WTC11 (cell line): ENCODE data around the gene NRXN3.

Experiments used
- CTCF ChIP-seq: fragments of 200-600 bp; IDR thresholded peaks from 2 replicates; pipeline ENCODE4 v1.8.0; 2022; ENCODE audit warnings: antibody characterized with exemption
- ELF4 ChIP-seq: sonication (generic); formaldehyde crosslinking; IDR thresholded peaks from 2 replicates; pipeline ENCODE4 v1.8.1; 2022; ENCODE audit warnings: low read depth, mild to moderate bottlenecking, moderate library complexity, missing genetic modification reagents
- ESRRA ChIP-seq: sonication (generic); formaldehyde crosslinking; IDR thresholded peaks from 2 replicates; pipeline ENCODE4 v1.8.1; 2022; ENCODE audit warnings: mild to moderate bottlenecking, missing genetic modification reagents, borderline replicate concordance
- MAX ChIP-seq: sonication (generic); formaldehyde crosslinking; IDR thresholded peaks from 2 replicates; pipeline ENCODE4 v1.8.0; 2022; ENCODE audit warnings: mild to moderate bottlenecking, missing genetic modification reagents
- NFYB ChIP-seq: sonication (generic); formaldehyde crosslinking; conservative IDR thresholded peaks from 2 replicates; pipeline ENCODE4 v1.8.0; 2022; ENCODE audit warnings: low read depth, missing genetic modification reagents
- NR3C1 ChIP-seq: sonication (generic); formaldehyde crosslinking; conservative IDR thresholded peaks from 2 replicates; pipeline ENCODE4 v1.8.1; 2023; ENCODE audit warnings: low read depth, mild to moderate bottlenecking, missing genetic modification reagents
- SMAD3 ChIP-seq: sonication (generic); formaldehyde crosslinking; IDR thresholded peaks from 2 replicates; pipeline ENCODE4 v1.8.0; 2022; ENCODE audit warnings: missing genetic modification reagents, mild to moderate bottlenecking, borderline replicate concordance
- SP1 ChIP-seq: sonication (generic); formaldehyde crosslinking; conservative IDR thresholded peaks from 2 replicates; pipeline ENCODE4 v1.8.1; 2022; ENCODE audit warnings: missing genetic modification reagents
- TEAD4 ChIP-seq: sonication (generic); formaldehyde crosslinking; IDR thresholded peaks from 2 replicates; pipeline ENCODE4 v1.8.0; 2022; ENCODE audit warnings: mild to moderate bottlenecking, missing genetic modification reagents
- ZBTB43 ChIP-seq: sonication (generic); formaldehyde crosslinking; IDR thresholded peaks from 2 replicates; pipeline ENCODE4 v1.8.1; 2023; ENCODE audit warnings: mild to moderate bottlenecking, missing genetic modification reagents
- ZNF232 ChIP-seq: sonication (generic); formaldehyde crosslinking; IDR thresholded peaks from 2 replicates; pipeline ENCODE4 v1.8.0; 2022; ENCODE audit warnings: mild to moderate bottlenecking, missing genetic modification reagents
- ZSCAN18 ChIP-seq: fragments of 250-450 bp; sonication (Bioruptor Pico); IDR thresholded peaks from 2 replicates; pipeline ENCODE4 v2.1.2; 2022; ENCODE audit warnings: mild to moderate bottlenecking, moderate library complexity

- no peak for TF ChIP-seq MAX
- TF ChIP-seq CTCF, result no peak
- no peak for TF ChIP-seq ZBTB43 (CRISPR knock-in tag)
- no peak for TF ChIP-seq SP1
- TF ChIP-seq NR3C1 (CRISPR knock-in tag), result no peak
- no peak for TF ChIP-seq ELF4 (CRISPR knock-in tag)
- no peak for TF ChIP-seq ZSCAN18
- TF ChIP-seq ZNF232 (CRISPR knock-in tag), result no peak
- no peak for TF ChIP-seq NFYB (CRISPR knock-in tag)
- TF ChIP-seq ESRRA (CRISPR knock-in tag), result no peak
- TF ChIP-seq SMAD3 (CRISPR knock-in tag), result no peak
- no peak for TF ChIP-seq TEAD4 (CRISPR knock-in tag)
Observed at GRCh38 chr14:78248501-78249090, 78.4 kb downstream of the NRXN3 start.
